ENCODE measurements around the gene ST7L. TPM values are rescaled to one million over a fixed set of nuclear protein-coding genes. Genes with fewer than 3 reads are reported as not detected.
A peak's percentile ranks its signal among the peaks of the same experiment; 100 is the strongest.

The ST7L gene
- total and polyA plus RNA-seq, 9 of the 15 experiments (the other 6 are each of a cell fraction or from before 2014, with no cell fraction given): 9.0 to 32.5 (median 26.6) TPM

GRCh38 chr1:112544011-112544688 is 74.8 kb downstream of the ST7L start (continued):
- TF ChIP-seq TFE3 (CRISPR knock-in tag; IDR thresholded peaks at IDR 0.05): no peak
- peak; percentile 82 for TF ChIP-seq ZNF589 (CRISPR knock-in tag; IDR thresholded peaks at IDR 0.05; ENCODE audit: low read depth)
- TF ChIP-seq SRF (CRISPR knock-in tag; IDR thresholded peaks at IDR 0.05): no peak
- TF ChIP-seq GTF2E2 (tag; IDR thresholded peaks at IDR 0.05): peak; percentile 40; the same call in 1 of the 2 replicates
- peak; percentile 38; the same call in 1 of the 2 replicates for TF ChIP-seq ATF7 (IDR thresholded peaks at IDR 0.05)
- TF ChIP-seq ZKSCAN8 (CRISPR knock-in tag; IDR thresholded peaks at IDR 0.05): peak; percentile 98
- no peak for TF ChIP-seq BRD4 (IDR thresholded peaks at IDR 0.05)
- no peak for TF ChIP-seq ADNP (tag; IDR thresholded peaks at IDR 0.05)
- TF ChIP-seq ZBED1 (IDR thresholded peaks at IDR 0.05): no peak
- no peak for TF ChIP-seq GMEB1 (CRISPR knock-in tag; IDR thresholded peaks at IDR 0.05)
- peak; percentile 31; the same call in 1 of the 2 replicates for TF ChIP-seq CEBPG (CRISPR knock-in tag; IDR thresholded peaks at IDR 0.05)
- TF ChIP-seq CEBPG (tag; conservative IDR thresholded peaks at IDR 0.05 in 1 of 2, IDR thresholded peaks at IDR 0.05 in 1 of 2): peak; percentile 18 to 91; a peak in 3 of 4 replicates
- TF ChIP-seq EP300 (IDR thresholded peaks at IDR 0.05; ENCODE audit: low read length): peak; percentile 16; the same call in 1 of the 2 replicates
- peak; percentile 89 for TF ChIP-seq ATF3 (IDR thresholded peaks at IDR 0.05)
- no peak for TF ChIP-seq ATF3 (CRISPR knock-in tag; conservative IDR thresholded peaks at IDR 0.05)
- TF ChIP-seq JUN (IDR thresholded peaks at IDR 0.05; ENCODE audit: borderline replicate concordance, low read depth, low read length): peak; percentile 70
- no peak for TF ChIP-seq JUN (CRISPR knock-in tag; IDR thresholded peaks at IDR 0.05; ENCODE audit: borderline replicate concordance)
- TF ChIP-seq ARID1B (IDR thresholded peaks at IDR 0.05): peak; percentile 34
- peak; percentile 67; the same call in 1 of the 2 replicates for TF ChIP-seq MEF2A (IDR thresholded peaks at IDR 0.05; ENCODE audit: control insufficient read depth, low read depth, low read length)
- TF ChIP-seq ZNF584 (CRISPR knock-in tag; IDR thresholded peaks at IDR 0.05; ENCODE audit: low read depth): no peak
- TF ChIP-seq NR2F6 (CRISPR knock-in tag; IDR thresholded peaks at IDR 0.05): no peak
- no peak for TF ChIP-seq BRCA1 (IDR thresholded peaks at IDR 0.05)
- TF ChIP-seq BRCA1 (CRISPR knock-in tag; IDR thresholded peaks at IDR 0.05): no peak
- TF ChIP-seq POLR2H (tag; IDR thresholded peaks at IDR 0.05; ENCODE audit: low read depth): peak; percentile 37; the same call in 1 of the 2 replicates
- peak; percentile 62 for TF ChIP-seq GABPA (tag; conservative IDR thresholded peaks at IDR 0.05; ENCODE audit: low read depth)
- TF ChIP-seq TEAD4 (IDR thresholded peaks at IDR 0.05; ENCODE audit: low read length): peak; percentile 29; the same call in 1 of the 2 replicates
- TF ChIP-seq TEAD4 (CRISPR knock-in tag; IDR thresholded peaks at IDR 0.05; ENCODE audit: borderline replicate concordance): no peak

Data from K562 (cell line).